ENCODE data around the gene TFIP11.

DNA sequence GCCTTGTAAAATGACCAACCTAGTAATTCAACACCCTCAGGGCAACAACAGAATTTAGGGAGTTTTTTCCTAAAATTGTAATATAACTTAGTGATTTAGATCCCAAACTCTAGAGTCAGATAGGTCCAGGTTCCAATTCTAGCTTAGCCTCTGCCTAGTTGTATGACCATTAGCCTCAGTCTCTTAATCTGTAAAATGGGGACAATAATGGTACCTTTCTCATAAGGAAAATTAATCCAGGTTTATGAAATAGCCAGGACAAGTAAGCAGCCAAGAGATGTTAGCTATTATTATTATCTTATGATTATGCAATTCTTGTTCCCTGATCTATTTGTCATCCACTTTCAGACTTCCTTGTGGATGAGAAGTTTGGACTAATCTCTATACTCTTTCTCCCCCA lies 4.1 kb downstream of the TFIP11 start:
- TF ChIP-seq POLR2AphosphoS5 (IDR thresholded peaks at IDR 0.05; ENCODE audit: low read depth, low read length) (no peak), TAF1 (IDR thresholded peaks at IDR 0.05; ENCODE audit: borderline replicate concordance, low read depth, low read length) (no peak), POLR2A (IDR thresholded peaks at IDR 0.05; ENCODE audit: low read depth, low read length) (no peak)
